Lung (tissue), 12 donors: ENCODE measurements around the gene RPTN. TPM values are rescaled to one million over a fixed set of nuclear protein-coding genes. Genes with fewer than 3 reads are reported as not detected.
"Not testable (repeated sequence)": the region's sequence is repeated elsewhere in the genome, so short reads cannot be mapped to it uniquely, and the experiment has no call there.

Source experiments
- ATAC-seq: fragments of 200-7000 bp; cut with Tn5 transposase; one replicate; pipeline ENCODE4 v1.9.1; 2020; ENCODE audit warnings: moderate number of reproducible peaks; ENCODE audit not compliant: insufficient read depth, low FRiP score
- DNase-seq, 3 donors: peaks; one replicate each; pipeline ENCODE4 v3.0.0-alpha.2; 2013 to 2017
- H3K27ac ChIP-seq, 2 donors: one replicate each; pipeline ENCODE4 v1.5.1; 2013; ENCODE audit warnings: mild to moderate bottlenecking in 2 of 2, moderate library complexity in 2 of 2, control low read depth in 1 of 2, inconsistent platforms in 1 of 2, low read depth in 1 of 2, low read length in 1 of 2
- H3K27me3 ChIP-seq, 3 donors: one replicate each; pipeline ENCODE4 v1.5.1; 2013; ENCODE audit warnings: low read length in 2 of 3; ENCODE audit not compliant: control insufficient read depth in 3 of 3, insufficient read depth in 3 of 3
- H3K36me3 ChIP-seq, 4 donors: one replicate each; pipeline ENCODE4 v1.5.1; 2013; ENCODE audit warnings: low read length in 4 of 4, mild to moderate bottlenecking in 1 of 4, moderate library complexity in 1 of 4; ENCODE audit not compliant: control insufficient read depth in 4 of 4, insufficient read depth in 4 of 4
- H3K4me1 ChIP-seq, 5 donors: one replicate each; pipeline ENCODE4 v1.5.1; 2013; ENCODE audit warnings: low read length in 5 of 5, mild to moderate bottlenecking in 2 of 5, moderate library complexity in 1 of 5; ENCODE audit not compliant: control insufficient read depth in 5 of 5, insufficient read depth in 5 of 5
- H3K4me3 ChIP-seq: one replicate; pipeline ENCODE4 v1.5.1; 2013; ENCODE audit warnings: mild to moderate bottlenecking, control low read depth, moderate library complexity
- H3K9ac ChIP-seq, 2 donors: one replicate each; pipeline ENCODE4 v1.5.1; 2013; ENCODE audit warnings: low read length in 2 of 2, control low read depth in 1 of 2; ENCODE audit not compliant: insufficient read depth in 1 of 2
- H3K9me3 ChIP-seq, 4 donors: one replicate each; pipeline ENCODE4 v1.5.1; 2013; ENCODE audit warnings: low read length in 3 of 4, mild to moderate bottlenecking in 1 of 4, moderate library complexity in 1 of 4; ENCODE audit not compliant: control insufficient read depth in 4 of 4, insufficient read depth in 3 of 4
- CTCF ChIP-seq: IDR thresholded peaks from 2 replicates; pipeline ENCODE4 v1.5.1; 2012; ENCODE audit warnings: mild to moderate bottlenecking; ENCODE audit errors: control extremely low read depth, extremely low read depth
- WGBS, 2 donors: extraction: QIAGEN DNeasy Blood & Tissue Kit; methylation state at CpG; one replicate each; pipeline ENCODE4 v1.1.7; 2013; 5-methylcytosine and 5-hydroxymethylcytosine counted together
- polyA plus RNA-seq, 2 donors: library from polyadenylated mRNA; stranded (reverse); fragments of 200-250 nt; gene quantifications; one replicate each; pipeline ENCODE4 v1.2.1, GENCODE V29; 2013
- total RNA-seq, 2 donors: library from RNA; depleted of rRNA in 1 of 2; stranded (reverse); fragments of >200 nt in 1 of 2; gene quantifications; one replicate each; pipeline ENCODE4 v1.2.1, GENCODE V29; 2014 to 2021
- donor health status: control.
- donor health status: control.
- donor health status: Bipolar disorder and iron deficiency.
- donor health status: healthy.
- donor health status: DM: yes; HTN: yes; CAD: no.

Gene RPTN
- total and polyA plus RNA-seq, 4 donors: not detected

- TF ChIP-seq CTCF: no peak
Measured at GRCh38 chr1:152145769-152146168, 13.3 kb downstream of the RPTN start.

GRCh38 chr1:152144674-152145183, 14.3 kb downstream of the RPTN start:
- not testable (repeated sequence) for DNase-seq
- H3K9me3 ChIP-seq: peaks cover 0 to 10% (median 0%) of the 10 kb centered on the region in 4 donors
- 93 to 94% methylated on average over 10 to 25 of the region's 25 CpGs for WGBS, 2 donors

More at GRCh38 chr1:152145769-152146168, 13.3 kb downstream of the RPTN start:
- no peaks in the 10 kb centered on the region for H3K36me3 ChIP-seq
- 76 to 88% methylated on average over 4 of the region's 4 CpGs for WGBS, 2 donors
- no peak for DNase-seq
- peaks cover 0 to 10% (median 0%) of the 10 kb centered on the region in 4 donors for H3K9me3 ChIP-seq
- H3K4me1 ChIP-seq: no peaks in the 10 kb centered on the region
- H3K27ac ChIP-seq: no peak overlapping the region
- H3K27me3 ChIP-seq: no peaks in the 10 kb centered on the region
- H3K4me3 ChIP-seq: no peak overlapping the region
- no peak for ATAC-seq
- no peak overlapping the region for H3K9ac ChIP-seq

GRCh38 chr1:152143150-152143887, 15.7 kb downstream of the RPTN start:
- H3K36me3 ChIP-seq: no peaks in the 10 kb centered on the region
- no peak overlapping the region for H3K4me3 ChIP-seq
- no peak overlapping the region for H3K9ac ChIP-seq
- no peak overlapping the region for H3K27ac ChIP-seq
- 68 to 83% methylated on average over 2 of the region's 2 CpGs for WGBS, 2 donors
- H3K4me1 ChIP-seq: no peaks in the 10 kb centered on the region
- no peak for TF ChIP-seq CTCF
- ATAC-seq (no peak), DNase-seq (no peak)
- H3K27me3 ChIP-seq: no peaks in the 10 kb centered on the region
- peaks cover 0 to 10% (median 0%) of the 10 kb centered on the region in 4 donors for H3K9me3 ChIP-seq

More at GRCh38 chr1:152144674-152145183, 14.3 kb downstream of the RPTN start:
- H3K36me3 ChIP-seq, H3K27ac ChIP-seq, ATAC-seq, H3K9ac ChIP-seq, H3K4me3 ChIP-seq, H3K27me3 ChIP-seq, H3K4me1 ChIP-seq: not testable (repeated sequence)

GRCh38 chr1:152141971-152142584, 16.9 kb downstream of the RPTN start:
- H3K9me3 ChIP-seq: peaks cover 0 to 3% (median 0%) of the 10 kb centered on the region in 4 donors
- no peaks in the 10 kb centered on the region for H3K4me1 ChIP-seq
- TF ChIP-seq CTCF: peak; percentile 61
- H3K9ac ChIP-seq: no peak overlapping the region
- H3K4me3 ChIP-seq: no peak overlapping the region
- peak; percentile 35 to 77 (median 70) for DNase-seq
- 0 to 3% methylated on average over 1 of the region's 1 CpG for WGBS, 2 donors
- H3K36me3 ChIP-seq: no peaks in the 10 kb centered on the region
- H3K27ac ChIP-seq: no peak overlapping the region
- no peaks in the 10 kb centered on the region for H3K27me3 ChIP-seq
- no peak for ATAC-seq
